NCI-H1105 (cell line): ENCODE measurements around the gene SLC5A1.
"Not testable (repeated sequence)": the region's sequence is repeated elsewhere in the genome, so short reads cannot be mapped to it uniquely, and the experiment has no call there.

Experiments used
- DNase-seq: peaks from one replicate; lab custom pipeline; 2025; lab: John Stamatoyannopoulos, UW

Gene SLC5A1

GRCh38 chr22:32088084-32088483 lies 45.0 kb downstream of the SLC5A1 start:
- DNase-seq = no peak

DNA sequence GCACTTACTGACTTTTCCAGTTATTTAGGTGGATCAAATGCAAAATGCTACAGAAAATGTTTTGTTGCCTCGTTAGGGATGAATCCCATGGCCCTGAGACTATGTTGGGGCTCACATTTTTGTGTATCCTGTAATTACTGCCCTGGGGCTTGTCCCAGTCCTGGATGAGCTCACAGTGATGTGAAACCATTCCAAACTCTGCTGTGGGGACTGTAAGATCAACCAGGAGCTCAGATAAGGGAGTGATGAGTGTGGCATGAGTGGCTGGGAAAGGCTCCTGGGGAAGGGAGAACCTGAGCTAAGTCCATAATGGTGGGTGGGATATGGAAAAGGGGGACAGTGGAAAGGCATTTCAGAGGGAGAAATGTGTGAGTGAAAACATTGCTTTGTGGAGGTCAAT lies 54.0 kb downstream of the SLC5A1 start:
- no peak for DNase-seq

DNA sequence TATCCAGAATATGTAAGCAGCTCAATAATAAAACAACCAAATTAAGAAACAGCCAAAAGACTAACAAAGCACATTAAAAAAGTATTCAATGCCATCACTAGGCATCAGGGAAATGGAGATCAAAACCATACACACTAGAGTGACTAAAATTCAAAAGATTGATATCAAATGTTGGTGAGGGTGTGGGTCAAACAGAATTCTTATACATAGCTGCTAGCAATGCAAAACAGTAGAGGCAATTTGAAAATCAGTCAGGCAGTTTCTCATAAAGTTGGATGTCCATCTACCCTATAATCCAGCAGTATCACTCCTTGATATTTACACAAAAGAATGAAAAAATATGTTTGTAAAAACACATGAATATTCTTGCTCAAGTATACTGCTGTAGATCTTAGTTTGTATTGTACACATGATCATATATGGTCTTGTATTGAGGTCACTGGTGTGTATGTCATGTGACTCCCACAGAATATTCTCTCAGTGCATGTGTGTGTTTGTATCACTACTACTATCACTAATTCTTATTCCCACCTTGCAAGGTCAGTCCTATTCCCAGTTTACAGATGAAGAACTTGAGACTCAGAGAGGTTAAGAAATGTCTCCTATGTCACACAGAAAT lies 54.9 kb downstream of the SLC5A1 start:
- no peak for DNase-seq

DNA sequence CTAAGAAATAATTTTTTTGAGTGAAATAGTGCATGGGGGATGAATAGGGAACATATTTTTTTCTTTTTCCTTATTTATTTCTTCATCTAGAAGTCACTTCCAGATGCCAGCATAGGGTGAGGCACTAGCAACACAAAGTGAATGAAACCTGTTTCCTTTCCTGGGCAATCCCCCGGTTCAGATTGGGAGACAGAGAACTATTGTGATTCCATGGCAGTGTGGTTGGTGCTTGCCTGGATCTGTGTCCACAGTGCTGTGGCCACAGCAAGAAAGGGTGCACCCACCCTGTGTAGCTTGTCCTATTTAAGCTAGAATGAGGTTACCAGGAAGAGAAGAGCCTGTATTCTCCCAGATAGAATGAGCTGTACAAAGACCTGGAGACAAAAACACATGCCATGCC lies 57.6 kb downstream of the SLC5A1 start:
- DNase-seq = no peak

GRCh38 chr22:32103658-32104315 lies 60.7 kb downstream of the SLC5A1 start:
- DNase-seq = peak; percentile 17

- DNase-seq = no peak
Measured at GRCh38 chr22:32106930-32107329, 63.9 kb downstream of the SLC5A1 start.

DNA sequence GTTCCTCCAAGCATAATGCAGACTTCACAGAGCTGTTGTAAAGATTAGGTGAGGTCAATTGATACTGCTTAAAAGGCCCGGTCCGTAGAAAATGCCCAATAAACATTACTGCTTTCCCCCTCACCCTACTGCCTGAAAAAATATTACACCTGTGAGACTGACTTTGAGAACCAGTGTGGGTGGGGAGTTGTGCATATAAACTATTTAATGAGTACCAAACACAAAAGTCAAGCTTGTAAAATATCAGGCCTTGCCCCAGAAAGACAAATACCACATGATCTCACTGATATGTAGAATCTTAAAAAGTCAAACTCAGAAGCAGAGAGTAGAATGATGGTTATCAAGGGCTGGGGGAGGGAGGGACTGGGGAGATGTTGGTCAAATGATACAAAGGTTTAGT lies 69.3 kb downstream of the SLC5A1 start:
- DNase-seq = no peak

- no peak for DNase-seq
Measured at GRCh38 chr22:32119568-32120235, 76.6 kb downstream of the SLC5A1 start.

- no peak for DNase-seq
Measured at GRCh38 chr22:32120603-32121002, 77.5 kb downstream of the SLC5A1 start.

GRCh38 chr22:32122899-32123298 lies 79.8 kb downstream of the SLC5A1 start:
- DNase-seq = no peak

DNA sequence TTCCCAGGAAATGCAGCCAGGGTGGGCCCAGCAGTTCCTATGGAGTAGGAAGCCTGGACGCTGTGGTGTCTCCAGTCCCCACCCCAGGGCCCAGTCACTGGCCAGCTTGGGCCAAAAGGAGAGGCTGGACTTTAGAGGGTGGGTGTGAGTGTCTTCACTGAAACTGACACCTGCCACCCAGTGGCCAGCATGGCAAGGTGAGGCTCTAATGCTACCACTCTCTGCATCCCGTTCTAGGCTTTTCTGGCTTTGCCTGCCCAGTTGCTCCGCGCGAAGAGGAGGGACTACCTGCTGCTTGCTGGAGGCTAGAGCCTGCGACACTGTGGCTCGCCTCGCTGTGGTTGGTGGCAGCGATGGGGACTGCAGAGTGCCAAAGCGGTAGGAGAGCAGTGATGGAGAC lies 80.6 kb downstream of the SLC5A1 start:
- DNase-seq = no peak

- no peak for DNase-seq
Measured at GRCh38 chr22:32127904-32128303, 84.8 kb downstream of the SLC5A1 start.

DNA sequence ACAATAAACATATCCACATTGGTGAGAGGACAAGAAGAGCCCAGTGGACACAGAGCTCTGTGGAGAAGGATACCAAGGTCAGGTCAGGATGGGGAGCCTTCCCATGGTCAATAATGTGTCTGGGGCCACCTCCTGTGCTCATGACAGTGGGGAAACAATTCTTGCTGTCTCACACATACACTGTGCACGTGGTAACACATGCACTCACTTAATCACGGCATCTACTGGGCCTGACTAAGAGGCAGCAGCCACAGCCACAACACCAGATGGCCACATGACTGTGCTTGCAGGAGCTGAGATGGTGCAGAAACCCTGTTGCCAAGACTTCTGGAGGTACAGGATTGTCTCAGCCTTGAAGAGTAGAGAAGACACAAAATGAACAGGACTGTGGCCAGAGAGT lies 87.4 kb downstream of the SLC5A1 start:
- DNase-seq = no peak

GRCh38 chr22:32132126-32132525 lies 89.1 kb downstream of the SLC5A1 start:
- DNase-seq = no peak

DNA sequence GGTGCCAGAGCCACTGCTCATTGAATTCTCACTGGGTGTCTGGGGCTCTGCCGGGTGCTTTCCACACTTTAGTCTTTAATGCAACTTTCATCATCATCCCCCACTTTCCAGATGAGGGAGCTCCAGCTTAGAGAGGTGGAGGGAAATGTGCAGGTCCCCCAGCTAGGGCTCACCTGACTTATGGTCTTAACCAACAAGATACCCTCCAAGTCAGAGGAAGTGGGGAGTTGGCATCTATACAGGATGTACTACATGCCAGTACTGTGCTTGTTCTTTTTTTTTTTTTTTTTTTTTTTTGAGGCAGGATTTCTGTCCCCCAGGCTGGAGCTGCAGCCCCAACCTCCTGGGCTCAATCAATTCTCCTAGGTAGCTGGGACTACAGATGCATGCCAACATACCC lies 89.7 kb downstream of the SLC5A1 start:
- no peak for DNase-seq

GRCh38 chr22:32134796-32135195 lies 91.7 kb downstream of the SLC5A1 start:
- not testable (repeated sequence) for DNase-seq

- not testable (repeated sequence) for DNase-seq
Measured at GRCh38 chr22:32135958-32136357, 92.9 kb downstream of the SLC5A1 start.

GRCh38 chr22:32136881-32137280 lies 93.8 kb downstream of the SLC5A1 start:
- not testable (repeated sequence) for DNase-seq

DNA sequence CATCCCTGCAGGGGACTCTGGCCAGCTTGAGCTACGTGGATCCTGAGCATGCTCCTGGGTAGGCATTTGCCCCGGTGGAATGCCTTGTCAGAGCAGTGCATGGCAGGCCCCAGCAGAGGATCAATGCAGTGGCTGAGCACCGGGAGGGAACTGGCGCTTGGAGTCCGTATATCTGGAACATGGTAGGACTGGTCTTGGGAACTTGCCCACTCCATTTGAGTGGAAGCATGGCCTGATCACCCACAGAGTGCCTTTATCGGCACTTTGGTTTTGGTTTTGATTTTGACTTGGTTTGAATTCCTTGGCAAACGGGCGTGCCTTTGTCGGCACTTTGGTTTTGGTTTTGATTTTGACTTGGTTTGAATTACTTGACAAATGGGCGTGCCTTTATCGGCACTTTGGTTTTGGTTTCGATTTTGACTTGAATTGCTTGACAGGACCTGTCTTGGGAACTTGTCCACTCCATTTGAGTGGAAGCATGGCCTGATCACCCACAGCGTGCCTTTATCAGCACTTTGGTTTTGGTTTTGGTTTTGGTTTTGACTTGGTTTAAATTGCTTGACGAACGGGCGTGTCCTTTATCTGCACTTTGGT lies 94.8 kb downstream of the SLC5A1 start:
- DNase-seq = not testable (repeated sequence)

DNA sequence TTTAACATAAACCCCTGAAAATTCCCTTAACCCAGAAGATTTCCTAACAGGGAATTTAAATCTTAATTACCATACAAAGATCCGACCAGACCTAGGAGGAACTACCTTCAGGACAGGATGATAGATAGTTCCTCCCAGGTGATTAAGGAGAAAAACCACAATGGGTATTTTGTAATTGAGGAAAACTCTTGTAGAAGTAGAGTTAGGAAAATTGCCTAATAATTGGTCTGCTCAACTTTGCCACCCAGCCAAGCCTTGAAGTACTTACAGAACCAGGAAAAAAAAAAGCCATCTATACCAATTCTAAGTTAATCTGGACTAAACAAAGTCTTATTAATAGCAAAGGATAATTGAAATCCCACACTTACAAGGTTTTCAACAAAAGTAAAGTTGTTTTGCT lies 95.5 kb downstream of the SLC5A1 start:
- not testable (repeated sequence) for DNase-seq

DNA sequence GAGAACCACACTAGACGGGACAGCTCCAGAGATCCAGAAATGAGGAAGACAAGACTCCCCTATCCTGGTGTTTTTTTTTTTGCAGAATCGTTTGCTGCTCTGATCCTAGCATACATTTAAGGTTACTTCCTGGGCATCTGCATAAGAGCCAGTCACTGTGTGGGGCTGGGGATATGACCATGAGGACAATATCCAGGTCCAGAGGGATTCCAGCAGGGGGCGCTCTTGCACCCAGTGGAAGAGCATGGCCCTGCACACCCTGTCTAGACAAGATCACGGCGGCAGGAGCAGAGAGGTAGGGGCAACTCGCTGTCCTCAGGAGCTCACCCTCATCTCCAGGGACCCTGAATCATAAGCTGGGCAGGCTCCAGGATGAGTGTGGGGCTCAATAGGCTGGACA lies 97.6 kb downstream of the SLC5A1 start:
- not testable (repeated sequence) for DNase-seq

GRCh38 chr22:32142600-32142999 lies 99.5 kb downstream of the SLC5A1 start:
- DNase-seq = no peak
